Kidney (tissue), 14 donors: ENCODE data around the gene ID2. TPM values are rescaled to one million over a fixed set of nuclear protein-coding genes. Genes with fewer than 3 reads are reported as not detected.

ENCODE experiments used
- DNase-seq, 5 donors: peaks; one replicate each; pipeline ENCODE4 v3.0.0-alpha.2; 2013 to 2020
- FAIRE-seq: peaks from 2 replicates; lab custom pipeline; 2012; peaks lifted over from hg19 to GRCh38; lab: Jason Lieb, UNC
- H3K27ac ChIP-seq, 2 donors: one replicate each; pipeline ENCODE4 v1.7.0; 2013; ENCODE audit warnings: low read depth in 2 of 2, low read length in 2 of 2, inconsistent platforms in 1 of 2
- H3K27me3 ChIP-seq: one replicate; pipeline ENCODE4 v1.7.1; 2013; ENCODE audit warnings: low read length, inconsistent platforms; ENCODE audit not compliant: control insufficient read depth, insufficient read depth
- H3K36me3 ChIP-seq, 3 donors: one replicate each; pipeline versions ENCODE4 v1.7.0 to v1.7.1; 2013; ENCODE audit warnings: low read length in 3 of 3, control low read depth in 1 of 3, inconsistent platforms in 1 of 3; ENCODE audit not compliant: insufficient read depth in 3 of 3, control insufficient read depth in 2 of 3
- H3K4me1 ChIP-seq, 3 donors: one replicate each; pipeline versions ENCODE4 v1.7.0 to v1.7.1; 2013; ENCODE audit warnings: low read length in 3 of 3, inconsistent platforms in 1 of 3, low read depth in 1 of 3; ENCODE audit not compliant: control insufficient read depth in 2 of 3, insufficient read depth in 2 of 3
- H3K4me3 ChIP-seq, 3 donors: one replicate each; pipeline versions ENCODE4 v1.7.0 to v1.8.1; 2013; ENCODE audit warnings: low read length in 3 of 3, control low read depth in 1 of 3, inconsistent platforms in 1 of 3
- H3K9ac ChIP-seq, 3 donors: one replicate each; pipeline versions ENCODE4 v1.7.0 to v1.7.1; 2013; ENCODE audit warnings: low read length in 3 of 3, control low read depth in 1 of 3, inconsistent platforms in 1 of 3
- H3K9me3 ChIP-seq, 3 donors: one replicate each; pipeline versions ENCODE4 v1.7.0 to v1.7.1; 2013; ENCODE audit warnings: low read length in 3 of 3, control low read depth in 1 of 3, inconsistent platforms in 1 of 3; ENCODE audit not compliant: control insufficient read depth in 2 of 3, insufficient read depth in 1 of 3
- intact Hi-C: fragments of 100-400 bp; cut with DNase I; formaldehyde crosslinking; loops from one replicate; pipeline ENCODE4 v1.11.1; 2022
- polyA plus RNA-seq: library from polyadenylated mRNA; stranded (reverse); fragments of 350-450 nt; fragmentation: Illumina TruSeq; extraction: RNeasy Lipid Tissue Mini Kit (QIAGEN cat#74804); gene quantifications from one replicate; pipeline ENCODE4 v1.2.3, GENCODE V29; 2014; ENCODE audit warnings: low read depth, low replicate concordance; ENCODE audit not compliant: insufficient read depth
- total RNA-seq: library from RNA; stranded (reverse); fragmentation: NEBNext Ultra II Directional; extraction: Animal tissue kit (Norgen Biotek cat#: 25700); gene quantifications from one replicate; pipeline ENCODE4 v1.2.1, GENCODE V29; 2021
- TF ChIP-seq, protein P1 (sequence below): IDR thresholded peaks from 3 replicates; pipeline ENCODE4 v1.5.1; 2012; ENCODE audit warnings: mild to moderate bottlenecking, moderate library complexity, borderline replicate concordance; ENCODE audit not compliant: insufficient read depth; ENCODE audit errors: extremely low read depth
- donor health status: control.
- donor health status: control.
- donor health status: control.
- donor health status: control.
- donor health status: control.
- donor health status: DM: yes; HTN: yes; CAD: no.
- donor health status: Normal renal cell carcinoma (clear cell type).

The ID2 gene
- total and polyA plus RNA-seq, 2 donors from 2014 or later: 74.6 to 113 TPM

DNA sequence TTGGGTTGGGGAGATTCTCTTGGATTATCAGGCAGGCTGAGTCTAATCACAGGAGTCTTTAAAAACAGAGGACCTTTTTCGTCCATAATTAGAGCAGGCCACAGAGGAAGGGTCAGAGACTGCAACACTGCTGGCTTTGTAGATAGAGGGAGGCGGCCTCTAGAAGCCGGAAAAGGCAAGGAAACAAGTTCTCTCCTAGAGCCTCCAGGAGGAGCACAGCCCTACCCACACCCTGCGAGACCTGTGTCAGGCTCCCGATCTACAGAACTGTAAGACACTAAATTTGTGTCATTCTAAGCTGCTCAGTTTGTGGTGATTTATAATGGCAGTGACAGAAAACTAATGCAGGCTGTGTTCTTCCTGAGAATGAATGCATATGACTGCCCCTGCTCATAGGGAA, 15.3 kb downstream of the ID2 start:
- FAIRE-seq (no peak), DNase-seq (no peak)
- Histone ChIP-seq H3K4me3 (no peak overlapping the region), H3K27me3 (no peaks in the 10 kb centered on the region), H3K9me3 (no peaks in the 10 kb centered on the region), H3K27ac (no peak overlapping the region), H3K9ac (no peak overlapping the region), H3K36me3 (no peaks in the 10 kb centered on the region), H3K4me1 (peaks cover 0 to 6% (median 0%) of the 10 kb centered on the region in 3 donors)
- intact Hi-C loops: loop anchor here (10.0 kb wide), 1 partner anchor 1262 kb away; no protein-coding TSS in a partner anchor
- TF ChIP-seq, protein P1, sequence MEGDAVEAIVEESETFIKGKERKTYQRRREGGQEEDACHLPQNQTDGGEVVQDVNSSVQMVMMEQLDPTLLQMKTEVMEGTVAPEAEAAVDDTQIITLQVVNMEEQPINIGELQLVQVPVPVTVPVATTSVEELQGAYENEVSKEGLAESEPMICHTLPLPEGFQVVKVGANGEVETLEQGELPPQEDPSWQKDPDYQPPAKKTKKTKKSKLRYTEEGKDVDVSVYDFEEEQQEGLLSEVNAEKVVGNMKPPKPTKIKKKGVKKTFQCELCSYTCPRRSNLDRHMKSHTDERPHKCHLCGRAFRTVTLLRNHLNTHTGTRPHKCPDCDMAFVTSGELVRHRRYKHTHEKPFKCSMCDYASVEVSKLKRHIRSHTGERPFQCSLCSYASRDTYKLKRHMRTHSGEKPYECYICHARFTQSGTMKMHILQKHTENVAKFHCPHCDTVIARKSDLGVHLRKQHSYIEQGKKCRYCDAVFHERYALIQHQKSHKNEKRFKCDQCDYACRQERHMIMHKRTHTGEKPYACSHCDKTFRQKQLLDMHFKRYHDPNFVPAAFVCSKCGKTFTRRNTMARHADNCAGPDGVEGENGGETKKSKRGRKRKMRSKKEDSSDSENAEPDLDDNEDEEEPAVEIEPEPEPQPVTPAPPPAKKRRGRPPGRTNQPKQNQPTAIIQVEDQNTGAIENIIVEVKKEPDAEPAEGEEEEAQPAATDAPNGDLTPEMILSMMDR: no peak

DNA sequence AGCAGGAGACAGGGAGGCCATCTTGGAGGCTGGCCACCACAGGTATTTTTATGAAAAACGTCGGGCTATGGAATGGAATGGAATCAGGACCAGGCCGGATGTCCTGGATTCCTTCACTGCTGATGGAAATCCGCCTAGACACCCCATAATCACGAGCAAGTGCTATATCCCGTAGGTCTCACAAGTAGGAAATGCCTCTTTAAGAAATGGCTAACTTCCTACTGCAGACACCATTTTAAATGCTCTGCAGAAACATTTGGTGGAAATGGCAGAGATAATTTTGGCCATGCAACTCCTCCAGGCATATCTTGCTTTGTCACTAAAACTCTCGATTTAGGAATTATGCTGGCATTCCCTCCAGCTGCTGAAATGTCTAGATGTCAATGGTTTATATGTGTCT, 18.0 kb downstream of the ID2 start:
- Histone ChIP-seq H3K9me3 (no peaks in the 10 kb centered on the region), H3K4me1 (no peaks in the 10 kb centered on the region), H3K27ac (no peak overlapping the region), H3K27me3 (no peaks in the 10 kb centered on the region), H3K4me3 (no peak overlapping the region), H3K36me3 (no peaks in the 10 kb centered on the region), H3K9ac (no peak overlapping the region)
- no peak for FAIRE-seq
- TF ChIP-seq, protein P1: no peak
- intact Hi-C loops: loop anchor here (10.0 kb wide), 1 partner anchor 1265 kb away; no protein-coding TSS in a partner anchor
- no peak for DNase-seq

DNA sequence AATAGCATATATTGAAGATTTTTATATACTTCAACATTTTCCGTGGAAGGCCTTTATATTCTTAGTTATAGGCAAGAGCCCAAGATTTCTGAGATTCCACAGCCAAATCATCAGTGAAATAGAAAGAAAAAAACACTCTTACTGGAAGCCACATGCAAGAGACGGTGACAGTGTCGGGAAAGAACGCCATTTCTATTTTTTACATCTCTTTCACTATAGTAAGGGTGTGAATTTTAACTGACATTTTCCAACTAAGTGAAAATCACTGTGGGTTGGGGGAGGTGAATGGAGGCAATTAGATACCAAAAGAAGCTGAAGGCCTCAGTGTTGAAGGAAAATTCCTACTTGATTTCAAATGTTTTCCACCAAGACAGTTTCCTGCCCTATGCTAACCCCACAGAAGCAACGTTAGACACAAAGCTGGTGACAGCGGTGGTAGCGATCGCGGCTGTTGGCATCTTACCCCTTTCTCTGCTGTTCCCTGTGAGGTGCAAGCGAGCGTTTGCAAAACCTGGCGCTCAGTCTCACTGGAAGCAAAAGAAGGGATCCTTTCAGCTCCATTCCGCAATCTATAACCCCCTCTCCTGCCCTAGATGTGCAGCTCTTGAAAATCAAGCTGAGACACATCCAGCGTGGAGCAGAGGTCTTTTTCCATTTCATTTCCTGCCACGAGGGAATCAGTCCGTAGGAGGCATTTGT, 20.0 kb downstream of the ID2 start:
- no peaks in the 10 kb centered on the region for H3K36me3 ChIP-seq

More for the DNA sequence above, 20.0 kb downstream of the ID2 start:
- Histone ChIP-seq H3K27me3 (no peaks in the 10 kb centered on the region), H3K9ac (no peak overlapping the region), H3K4me3 (no peak overlapping the region), H3K4me1 (no peaks in the 10 kb centered on the region), H3K27ac (no peak overlapping the region), H3K9me3 (no peaks in the 10 kb centered on the region)
- intact Hi-C loops: no loop called here
- DNase-seq (no peak), FAIRE-seq (no peak)
- TF ChIP-seq, protein P1: no peak
